GM10847 (cell line): ENCODE data around the gene ARFGAP1.

ENCODE experiments used
- POLR2A ChIP-seq: IDR thresholded peaks from 2 replicates; pipeline ENCODE4 v1.6.1; 2011; ENCODE audit not compliant: insufficient read length; ENCODE audit errors: extremely low read depth

ARFGAP1 gene

DNA sequence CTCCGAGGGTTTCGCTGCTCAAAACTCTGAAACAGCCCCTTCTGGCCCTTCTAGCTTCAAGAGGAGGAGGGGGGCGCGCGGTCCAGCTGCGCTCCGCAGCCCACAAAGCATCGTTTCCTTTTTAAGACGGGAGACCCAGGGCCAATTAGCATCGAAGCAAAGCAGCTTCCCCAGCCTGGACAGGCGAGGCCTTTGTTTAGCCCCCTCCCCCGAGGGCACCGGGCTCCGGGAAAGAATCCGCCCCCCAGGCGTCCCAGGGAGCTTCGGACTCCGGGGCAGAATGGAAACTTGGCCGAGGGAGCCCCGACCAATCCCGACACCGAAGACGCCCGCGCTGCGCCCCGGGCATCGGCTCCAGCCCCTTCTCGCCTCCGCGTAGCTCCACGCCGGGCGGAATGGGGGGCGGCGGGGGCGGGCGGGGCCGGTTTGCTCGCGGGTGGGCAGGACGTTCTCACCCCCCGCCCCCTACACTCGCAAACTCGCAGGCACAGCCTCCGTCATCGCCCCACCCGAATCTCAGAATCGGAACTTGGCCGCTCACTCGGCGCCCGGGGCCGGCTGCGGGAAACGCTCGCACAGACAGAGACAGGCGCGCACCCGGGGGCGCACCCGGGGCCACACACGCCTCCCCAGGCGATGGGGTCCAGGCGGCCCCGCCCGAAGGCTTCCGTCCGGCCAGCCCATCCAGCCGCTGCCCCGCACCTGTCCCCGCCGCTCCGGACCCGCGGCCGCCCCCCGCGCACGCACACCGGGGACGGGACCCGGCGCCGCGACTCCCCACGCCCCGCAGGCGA lies 19.0 kb upstream of the ARFGAP1 start:
- TF ChIP-seq POLR2A = no peak

DNA sequence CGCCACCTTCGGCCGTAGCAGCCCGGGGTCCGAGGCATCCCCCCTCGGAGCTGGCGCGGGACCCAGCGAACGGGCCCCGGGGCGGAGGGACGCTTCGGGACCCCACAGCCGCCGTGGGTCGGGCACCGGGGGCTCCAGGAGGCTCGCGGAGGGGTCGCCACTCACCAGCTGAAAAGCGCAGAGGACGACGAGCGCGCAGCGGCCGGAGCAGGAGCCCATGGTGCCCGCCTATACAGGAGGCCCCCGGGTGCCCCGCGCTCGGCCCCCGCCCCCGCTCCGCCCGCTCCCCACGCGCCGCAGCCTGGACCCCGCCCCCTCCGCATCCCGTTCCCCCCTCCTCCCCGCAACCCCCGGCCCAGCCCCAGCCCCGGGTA lies 18.4 kb upstream of the ARFGAP1 start, which contains the start of gene NKAIN4:
TSS of gene NKAIN4 (minus strand) at position 232 of the 374 bp plus-strand sequence. CDS start at position 219, 13 bp downstream.
- no peak for TF ChIP-seq POLR2A

DNA sequence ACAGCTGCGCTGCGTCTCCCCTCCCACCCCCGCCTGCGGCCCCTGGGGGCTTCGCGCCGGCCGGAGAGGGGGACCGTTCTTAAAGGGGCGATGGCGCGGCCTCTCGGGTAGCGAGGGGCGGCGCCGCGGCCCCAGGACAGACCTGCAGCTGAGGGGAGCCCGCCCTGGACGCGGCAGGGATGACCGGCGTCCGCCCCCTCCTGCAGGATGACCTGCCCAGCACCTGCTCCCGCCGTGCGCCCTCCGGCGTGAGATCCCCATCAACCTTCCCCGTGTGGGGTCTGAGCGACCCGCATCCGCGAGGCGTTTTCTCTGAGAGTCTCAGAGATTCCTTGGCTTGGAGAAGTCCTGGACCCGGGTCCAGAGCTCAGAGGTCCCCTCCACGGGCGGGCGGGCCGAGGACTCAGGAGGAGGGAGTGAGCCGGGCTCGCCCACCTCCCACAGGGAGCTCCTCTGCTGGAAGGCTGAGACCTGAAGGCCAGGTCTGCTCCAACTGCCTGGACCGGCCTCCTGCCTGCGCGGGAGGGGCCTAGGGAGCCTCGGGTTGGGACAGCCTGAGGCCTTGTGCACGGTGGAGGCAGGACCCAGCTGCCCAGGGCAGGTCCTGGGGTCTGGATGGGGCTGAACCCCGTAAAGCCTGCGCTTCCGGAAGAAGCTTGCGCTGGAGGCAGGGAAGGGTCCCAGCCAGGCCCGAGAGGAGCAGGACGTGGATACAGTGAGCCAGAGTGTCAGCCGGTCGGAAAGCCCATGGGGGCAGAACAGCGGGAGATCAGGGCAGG lies 17.8 kb upstream of the ARFGAP1 start:
- no peak for TF ChIP-seq POLR2A

DNA sequence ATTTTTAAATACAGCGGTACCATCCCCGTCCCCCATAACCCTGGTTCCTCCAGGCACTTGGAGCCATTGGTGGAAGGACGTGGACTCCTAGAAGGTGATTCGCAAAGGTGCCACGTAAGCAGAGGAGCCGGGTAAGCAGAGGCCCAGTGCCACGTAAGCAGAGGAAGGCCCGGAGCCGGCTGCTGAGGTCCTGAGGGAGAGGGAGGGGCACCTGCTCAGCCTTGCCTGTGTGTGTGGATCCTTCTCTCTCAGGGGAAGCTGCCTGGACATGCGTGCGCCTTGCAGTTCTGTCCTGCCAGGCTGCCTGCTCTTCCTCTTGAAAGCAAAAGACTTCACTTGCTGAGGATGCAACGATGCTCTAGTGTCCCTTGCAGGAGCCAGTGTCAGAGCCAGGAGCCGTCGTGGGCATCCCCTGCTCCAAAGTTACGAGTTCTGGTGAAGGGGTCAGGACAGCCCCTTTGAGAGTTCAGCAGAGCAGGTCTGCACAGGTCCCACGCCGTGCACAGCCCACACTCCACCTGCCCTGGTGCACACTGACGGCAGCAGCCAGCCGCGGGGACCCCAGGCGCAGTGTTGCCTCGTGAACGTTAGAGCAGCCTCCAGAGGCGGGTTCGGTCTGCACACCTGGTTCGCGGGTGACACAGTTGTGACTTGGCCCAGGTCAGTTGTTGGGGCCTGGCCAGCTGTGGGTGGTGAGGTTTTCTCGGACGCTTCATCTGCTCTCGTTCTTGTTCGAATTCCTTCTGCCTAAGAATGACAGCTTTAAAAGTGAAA lies 16.5 kb upstream of the ARFGAP1 start:
- TF ChIP-seq POLR2A = no peak

DNA sequence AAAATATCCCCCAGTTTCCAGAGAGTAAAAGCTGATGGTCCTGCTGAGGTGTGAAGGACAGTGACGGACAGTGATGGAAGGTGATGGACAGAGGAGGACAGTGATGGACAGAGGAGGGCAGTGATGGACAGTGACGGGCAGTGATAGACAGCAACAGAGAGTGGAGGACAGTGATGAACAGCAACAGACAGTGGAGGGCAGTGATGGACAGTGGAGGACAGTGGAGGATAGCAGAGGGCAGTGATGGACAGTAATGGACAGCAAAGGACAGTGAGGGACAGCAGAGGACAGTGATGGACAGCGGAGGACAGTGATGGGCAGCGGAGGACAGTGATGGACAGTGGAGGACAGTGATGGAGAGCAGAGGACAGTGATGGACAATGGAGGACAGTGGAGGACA lies 15.7 kb upstream of the ARFGAP1 start:
- no peak for TF ChIP-seq POLR2A

DNA sequence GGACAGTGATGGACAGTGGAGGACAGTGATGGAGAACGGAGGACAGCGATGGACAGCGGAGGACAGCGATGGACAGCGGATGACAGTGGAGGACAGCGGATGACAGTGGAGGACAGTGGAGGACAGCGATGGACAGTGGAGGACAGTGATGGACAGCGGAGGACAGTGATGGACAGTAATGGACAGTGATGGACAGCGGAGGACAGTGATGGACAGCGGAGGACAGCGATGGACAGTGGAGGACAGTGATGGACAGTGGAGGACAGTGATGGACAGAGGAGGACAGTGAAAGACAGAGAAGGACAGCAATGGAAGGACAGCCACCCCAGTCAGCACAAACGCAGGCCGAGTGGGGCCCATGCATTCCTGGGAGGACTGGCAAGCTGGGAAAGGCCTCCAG lies 15.0 kb upstream of the ARFGAP1 start:
- no peak for TF ChIP-seq POLR2A

DNA sequence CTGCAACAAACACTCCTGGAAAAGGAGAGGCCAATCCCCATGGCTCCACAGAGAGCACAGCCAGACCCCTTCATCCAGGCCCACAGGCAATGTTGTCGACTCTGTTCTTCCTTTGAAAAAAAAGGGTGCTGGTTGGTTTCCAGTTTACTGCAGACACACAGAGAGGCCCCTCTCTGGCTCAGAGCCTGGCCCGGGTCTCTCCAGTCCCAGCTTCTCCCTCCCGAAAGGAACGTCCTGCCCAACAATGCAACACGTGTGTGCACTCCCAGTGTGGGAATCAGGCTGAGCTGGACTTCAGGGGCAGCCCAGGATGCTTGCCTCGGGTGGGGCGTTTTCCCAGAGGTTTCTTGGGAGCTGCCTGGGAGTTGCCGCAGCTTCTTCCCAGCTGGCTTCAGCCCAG lies 13.8 kb upstream of the ARFGAP1 start:
- no peak for TF ChIP-seq POLR2A

DNA sequence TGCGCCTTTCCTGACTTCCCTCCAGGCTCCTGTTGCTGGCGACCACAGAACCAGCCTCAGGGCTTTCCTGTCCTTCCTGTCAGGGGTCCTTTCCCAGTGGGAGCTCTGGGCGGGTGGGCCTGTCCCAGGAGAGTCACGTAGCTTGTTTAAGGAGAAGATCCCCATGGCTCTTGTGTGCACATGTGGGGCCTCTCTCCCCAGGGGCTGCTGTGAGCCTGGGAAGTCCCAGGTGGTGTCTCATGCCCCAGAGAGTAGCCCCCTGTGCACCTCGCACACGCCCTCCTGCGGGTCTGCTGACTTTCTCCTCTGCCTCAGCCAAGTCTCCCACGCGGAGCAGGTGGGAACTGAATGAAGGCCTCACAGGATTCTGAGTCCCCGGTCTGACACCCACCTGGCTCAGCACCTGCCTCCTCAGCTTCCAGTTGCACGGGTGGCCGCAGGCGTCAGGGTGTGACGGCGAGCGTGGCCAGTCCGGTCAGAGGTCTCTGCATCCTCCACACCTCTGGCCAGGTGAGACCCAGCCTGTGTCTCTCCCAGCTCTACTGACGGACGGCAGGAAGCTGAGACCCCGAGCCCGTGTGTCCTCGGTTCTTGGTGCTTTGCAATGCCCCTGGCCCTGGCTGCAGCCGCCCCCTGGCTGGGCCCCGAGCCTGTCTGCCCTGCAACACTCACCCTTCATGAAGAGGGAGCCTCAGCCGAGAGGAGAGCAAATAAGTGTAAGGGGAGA lies 12.7 kb upstream of the ARFGAP1 start:
- TF ChIP-seq POLR2A = no peak

DNA sequence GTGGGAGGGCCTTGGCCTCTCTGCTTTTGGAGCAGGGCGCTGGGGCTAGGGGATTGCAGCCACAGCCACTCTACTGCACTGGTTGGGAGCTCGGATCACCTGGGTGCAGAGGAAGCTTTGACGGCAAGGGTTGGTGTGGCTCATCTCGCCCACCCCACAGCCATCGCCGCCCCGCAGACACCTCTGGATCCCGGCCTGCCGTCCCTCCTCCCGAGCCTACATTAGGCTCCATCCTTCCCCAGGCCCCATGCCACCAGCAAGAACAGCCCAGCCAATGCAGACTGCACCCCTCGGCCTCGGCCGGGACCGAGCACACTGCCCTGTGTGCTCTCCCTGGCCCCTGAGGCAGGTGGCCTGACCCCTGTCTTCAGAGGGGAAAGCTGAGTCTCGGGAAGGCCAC lies 12.1 kb upstream of the ARFGAP1 start:
- TF ChIP-seq POLR2A = no peak

DNA sequence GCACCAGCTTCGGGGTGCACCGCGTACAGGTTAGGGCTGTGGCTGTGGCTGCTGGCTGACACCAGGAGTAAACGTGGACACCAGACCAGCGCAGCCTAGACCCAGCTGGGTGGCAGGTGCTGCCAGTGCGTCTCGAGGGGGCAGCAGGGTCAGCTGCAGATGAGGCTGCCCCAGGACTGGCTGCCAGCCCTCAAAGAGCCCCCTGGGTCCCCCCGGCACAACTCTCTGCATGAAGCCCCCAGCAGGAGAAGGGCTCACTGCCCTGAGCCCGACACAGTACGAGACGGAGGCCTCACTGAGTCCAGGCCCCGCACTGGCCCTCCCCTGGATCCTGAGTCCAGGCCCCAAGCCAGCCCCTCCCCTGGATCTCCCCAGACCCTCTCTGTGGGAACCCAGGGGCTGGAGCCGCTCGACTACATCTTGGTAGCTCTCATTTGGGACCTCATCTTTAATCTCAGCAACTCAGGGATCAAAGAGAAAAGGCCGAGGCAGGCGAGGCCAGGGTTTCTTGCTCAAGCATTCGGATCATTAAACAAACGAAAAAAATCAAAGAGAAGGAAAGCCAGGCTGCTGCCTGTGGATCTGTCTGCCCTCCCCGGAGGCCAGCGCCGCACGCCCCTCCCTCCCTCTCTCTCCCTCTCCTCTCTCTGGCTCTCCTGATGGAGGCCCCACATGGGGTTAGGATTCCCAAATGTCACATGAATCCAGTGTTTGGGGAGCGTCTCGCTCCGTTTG lies 11.4 kb upstream of the ARFGAP1 start:
- TF ChIP-seq POLR2A = no peak

DNA sequence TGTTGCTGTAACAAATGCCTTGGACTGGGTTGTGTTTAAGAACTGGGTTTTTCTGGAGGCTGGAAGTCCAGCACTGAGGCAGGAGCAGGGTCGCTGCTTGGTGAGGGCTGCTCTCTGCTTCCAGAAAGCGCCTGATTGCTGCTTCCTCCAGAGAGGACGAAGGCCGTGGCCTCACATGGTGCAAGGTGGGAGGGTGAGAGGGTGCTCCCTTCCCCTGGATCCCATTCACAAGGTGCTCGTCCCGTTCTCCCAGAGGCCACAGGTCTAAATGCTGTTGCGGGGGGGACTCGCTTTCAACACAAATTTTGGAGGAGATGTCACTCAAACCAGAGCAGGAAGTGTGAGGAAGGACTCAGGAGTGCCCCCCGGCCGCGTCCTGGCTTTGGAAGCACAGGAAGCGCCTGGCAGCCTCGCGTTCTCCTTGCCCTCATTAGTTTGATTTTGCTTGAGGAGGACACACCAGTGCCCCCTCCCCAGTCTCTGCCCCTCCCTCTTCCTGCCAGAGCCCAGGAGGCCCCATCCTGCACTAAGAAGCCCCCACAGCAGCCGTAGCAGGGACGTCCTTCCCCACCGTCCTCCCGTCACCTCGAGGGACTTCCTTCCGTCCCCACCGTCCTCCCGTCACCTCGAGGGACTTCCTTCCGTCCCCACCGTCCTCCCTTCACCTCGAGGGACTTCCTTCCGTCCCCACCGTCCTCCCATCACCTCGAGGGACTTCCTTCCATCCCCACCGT lies 10.7 kb upstream of the ARFGAP1 start:
- no peak for TF ChIP-seq POLR2A

DNA sequence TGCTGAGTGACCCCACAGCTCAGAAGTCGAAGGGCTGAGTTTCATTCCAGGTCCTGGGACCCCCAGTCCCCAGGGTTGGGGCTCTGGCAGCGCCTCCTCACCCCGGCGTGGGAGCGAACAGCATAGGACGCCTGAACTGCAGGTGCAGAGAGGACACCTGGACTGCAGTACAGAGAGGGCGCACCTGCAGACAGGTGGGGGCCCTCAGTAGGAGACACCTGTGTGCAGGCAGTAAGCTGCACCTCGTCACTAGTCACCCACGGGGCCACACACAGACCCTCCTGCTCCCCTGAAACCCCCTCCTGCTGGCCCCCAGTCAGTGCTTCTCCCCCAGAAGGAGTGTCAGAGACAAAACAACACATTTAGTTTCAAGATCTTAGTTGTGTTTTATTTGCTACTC lies 9.8 kb upstream of the ARFGAP1 start:
- TF ChIP-seq POLR2A = no peak

DNA sequence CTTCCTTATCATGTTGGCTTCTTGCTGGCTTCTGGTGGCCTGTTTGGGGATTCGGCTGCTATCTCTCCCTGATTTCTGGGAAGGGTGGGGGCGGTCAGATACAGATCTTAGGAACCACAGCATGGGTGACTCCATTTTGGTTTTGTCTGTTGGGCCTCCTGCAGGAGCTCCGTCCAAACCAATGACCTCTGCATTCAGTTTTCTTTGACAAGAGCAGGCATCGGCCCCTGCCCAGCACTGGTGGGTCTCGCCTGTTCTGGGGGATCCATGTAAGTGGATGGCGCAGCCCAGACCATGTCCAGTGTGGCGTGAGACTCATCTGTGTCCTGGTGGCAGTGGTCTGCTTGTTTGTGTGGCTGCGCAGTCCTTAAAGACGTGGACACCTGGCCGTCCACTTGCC lies 8.6 kb upstream of the ARFGAP1 start:
- no peak for TF ChIP-seq POLR2A

DNA sequence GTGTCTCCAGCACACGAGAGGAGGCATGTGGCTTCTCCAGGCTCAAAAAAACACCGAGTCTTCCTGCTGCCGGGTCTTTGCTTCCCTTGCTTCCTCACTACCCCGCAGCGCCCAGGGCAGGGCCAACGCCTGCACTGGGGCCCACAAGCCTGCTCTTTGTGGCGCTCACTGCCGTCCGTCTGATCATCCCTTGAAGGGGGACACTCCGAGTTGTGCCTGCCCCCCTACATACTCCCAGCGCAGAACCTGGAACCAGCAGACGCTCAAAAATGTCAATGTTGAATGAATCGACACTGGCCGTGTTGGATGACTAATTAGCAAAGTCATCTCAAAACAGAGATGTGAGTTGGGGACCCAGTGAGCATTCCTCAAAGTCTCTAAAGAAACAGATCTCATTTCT lies 8.1 kb upstream of the ARFGAP1 start:
- no peak for TF ChIP-seq POLR2A
